HCT116 (cell line): ENCODE data around the gene LYSMD3. TPM values are rescaled to one million over a fixed set of nuclear protein-coding genes. Genes with fewer than 3 reads are reported as not detected.

Source experiments
- ATAC-seq: fragments of 200-7000 bp; cut with Tn5 transposase; 2 replicates; pipeline ENCODE4 v1.9.1; 2020; ENCODE audit warnings: mild to moderate bottlenecking, moderate library complexity
- BruUV-seq: library from RNA; stranded (reverse); fragments of 400-500 nt; replicated peaks from 2 replicates; lab custom pipeline; 2021; lab: Mats Ljungman, UMichigan
- CTCF ChIA-PET: fragments of 300-600 bp; sonication (Branson Sonifier 250); formaldehyde crosslinking; loops from one replicate; lab custom pipeline; 2021; ENCODE audit warnings: antibody characterized with exemption; lab: Charles Lee
- POLR2A ChIA-PET: fragments of 300-600, 350-600 bp; sonication (Branson Sonifier 250); formaldehyde crosslinking; loops from one replicate; lab custom pipeline; 2021; ENCODE audit warnings: antibody characterized with exemption; lab: Charles Lee
- RAD21 ChIA-PET, 2 experiments: fragments of 300-600 bp; sonication (Branson Sonifier 250); formaldehyde crosslinking; loops; one replicate each; lab custom pipeline; 2023; ENCODE audit warnings: low total read pairs in 2 of 2; ENCODE audit not compliant: uncharacterized antibody in 2 of 2, unreplicated experiment in 2 of 2, low non-redundant PET in 1 of 2; lab: Charles Lee
- DNase-seq: peaks from one replicate; pipeline ENCODE4 v3.0.0-alpha.2; 2010; ENCODE audit warnings: low read depth, low spot score
- H2AFZ ChIP-seq: fragments of 200-600 bp; shearing (Covaris generic), sonication (generic); 2 replicates; pipeline ENCODE4 v1.6.1; 2017; ENCODE audit warnings: low read depth, mixed run types, mixed read lengths, antibody characterized with exemption, low read length; ENCODE audit not compliant: poor library complexity, severe bottlenecking
- H3K27ac ChIP-seq: 2 replicates; pipeline ENCODE4 v1.5.1; 2012; ENCODE audit warnings: low read depth, low read length
- H3K27me3 ChIP-seq: fragments of 200-600 bp; sonication (generic); 2 replicates; pipeline ENCODE4 v1.6.1; 2016; ENCODE audit warnings: mixed run types, low read length, mixed read lengths; ENCODE audit not compliant: insufficient read depth
- H3K36me3 ChIP-seq, 2 experiments: fragments of 200-500 bp in 1 of 2; fragments of 200-600 bp in 1 of 2; sonication (Bioruptor generic) in 1 of 2; sonication (generic) in 1 of 2; 2 replicates each; pipeline versions ENCODE4 v1.5.1 to v1.6.1; 2014 to 2016; ENCODE audit warnings: low read length in 2 of 2, inconsistent platforms in 1 of 2, mixed read lengths in 1 of 2, mixed run types in 1 of 2; ENCODE audit not compliant: insufficient read depth in 2 of 2, control insufficient read depth in 1 of 2
- H3K4me1 ChIP-seq, 2 experiments: fragments of 200-600 bp in 1 of 2; sonication (generic) in 1 of 2; 2 replicates each; pipeline versions ENCODE4 v1.5.1 to v1.6.1; 2012 to 2017; ENCODE audit warnings: low read length in 2 of 2, inconsistent platforms in 1 of 2, mild to moderate bottlenecking in 1 of 2, mixed read lengths in 1 of 2, mixed run types in 1 of 2, moderate library complexity in 1 of 2; ENCODE audit not compliant: insufficient read depth in 2 of 2, control insufficient read depth in 1 of 2
- H3K4me2 ChIP-seq: fragments of 200-600 bp; sonication (generic); 2 replicates; pipeline ENCODE4 v1.6.1; 2017; ENCODE audit warnings: mixed run types, low read length, mixed read lengths
- H3K4me3 ChIP-seq, 2 experiments: fragments of 200-600 bp in 1 of 2; sonication (generic) in 1 of 2; replicated peaks in 1 of 2; 2 replicates each; pipeline ENCODE4 v1.5.1; 2011 to 2016; ENCODE audit warnings: low read length in 2 of 2, control low read depth in 1 of 2, low read depth in 1 of 2, mild to moderate bottlenecking in 1 of 2, mixed read lengths in 1 of 2, mixed run types in 1 of 2
- H3K79me2 ChIP-seq: fragments of 200-600 bp; sonication (generic); 2 replicates; pipeline ENCODE4 v1.6.1; 2017; ENCODE audit warnings: mild to moderate bottlenecking, mixed run types, low read length, moderate library complexity, mixed read lengths; ENCODE audit not compliant: insufficient read depth
- H3K9ac ChIP-seq: fragments of 200-600 bp; sonication (generic); 2 replicates; pipeline ENCODE4 v1.6.1; 2016; ENCODE audit warnings: low read length, mixed read lengths
- H3K9me2 ChIP-seq: fragments of 200-600 bp; sonication (generic), shearing (Covaris generic); 2 replicates; pipeline ENCODE4 v1.6.1; 2017; ENCODE audit warnings: mixed run types, mild to moderate bottlenecking, moderate library complexity; ENCODE audit not compliant: insufficient read depth
- H3K9me3 ChIP-seq, 2 experiments: fragments of 200-500 bp in 1 of 2; fragments of 200-600 bp in 1 of 2; sonication (Bioruptor generic) in 1 of 2; sonication (generic) in 1 of 2; 2 replicates each; pipeline ENCODE4 v1.6.1; 2014 to 2017; ENCODE audit warnings: low read length in 2 of 2, mixed read lengths in 2 of 2, inconsistent platforms in 1 of 2, low read depth in 1 of 2, mild to moderate bottlenecking in 1 of 2, mixed run types in 1 of 2, moderate library complexity in 1 of 2; ENCODE audit not compliant: control insufficient read depth in 1 of 2, insufficient read depth in 1 of 2
- H4K20me1 ChIP-seq: fragments of 200-600 bp; sonication (generic), shearing (Covaris generic); 2 replicates; pipeline ENCODE4 v1.6.1; 2017; ENCODE audit warnings: mixed run types, mild to moderate bottlenecking, moderate library complexity; ENCODE audit not compliant: insufficient read depth
- CEBPB ChIP-seq: IDR thresholded peaks from 2 replicates; pipeline ENCODE4 v1.6.1; 2012; ENCODE audit warnings: low read depth
- EGR1 ChIP-seq: IDR thresholded peaks from 2 replicates; pipeline ENCODE4 v1.6.1; 2012; ENCODE audit warnings: low read depth
- EZH2 ChIP-seq: fragments of 200-600 bp; sonication (generic); IDR thresholded peaks from 2 replicates; pipeline ENCODE4 v1.6.1; 2017; ENCODE audit warnings: antibody characterized with exemption, mixed run types
- EZH2phosphoT487 ChIP-seq: fragments of 200-600 bp; IDR thresholded peaks from 2 replicates; pipeline ENCODE4 v1.6.1; 2018; ENCODE audit warnings: antibody characterized with exemption, borderline replicate concordance
- FOSL1 ChIP-seq: IDR thresholded peaks from 2 replicates; pipeline ENCODE4 v1.6.1; 2012; ENCODE audit warnings: low read depth
- JUND ChIP-seq: IDR thresholded peaks from 2 replicates; pipeline ENCODE4 v1.6.1; 2012
- POLR2A ChIP-seq: IDR thresholded peaks from 2 replicates; pipeline ENCODE4 v1.7.0; 2011; ENCODE audit warnings: borderline replicate concordance; ENCODE audit not compliant: insufficient read depth, insufficient read length; ENCODE audit errors: extremely low read depth
- POLR2AphosphoS5 ChIP-seq: IDR thresholded peaks from 2 replicates; pipeline ENCODE4 v1.6.1; 2011; ENCODE audit warnings: mild to moderate bottlenecking, low read depth, low read length, moderate library complexity
- RAD21 ChIP-seq: IDR thresholded peaks from 2 replicates; pipeline ENCODE4 v1.6.1; 2012; ENCODE audit warnings: low read depth, mild to moderate bottlenecking
- SP1 ChIP-seq: IDR thresholded peaks from 2 replicates; pipeline ENCODE4 v1.6.1; 2012; ENCODE audit warnings: low read depth
- TCF7L2 ChIP-seq: IDR thresholded peaks from 2 replicates; pipeline ENCODE4 v1.7.0; 2011; ENCODE audit warnings: borderline replicate concordance, inconsistent platforms; ENCODE audit not compliant: insufficient read depth, insufficient read length; ENCODE audit errors: extremely low read depth
- YY1 ChIP-seq: IDR thresholded peaks from 2 replicates; pipeline ENCODE4 v1.6.1; 2011; ENCODE audit warnings: low read length, low read depth, moderate library complexity, mild to moderate bottlenecking; ENCODE audit not compliant: insufficient replicate concordance; ENCODE audit errors: extremely low read depth
- intact Hi-C: fragments of 100-400 bp; cut with micrococcal nuclease; formaldehyde crosslinking; loops from 2 replicates; pipeline ENCODE4 v1.10.0; 2022
- total RNA-seq: library from RNA; stranded (reverse); gene quantifications from one replicate; pipeline ENCODE4 v1.2.1, GENCODE V29; 2021; ENCODE audit not compliant: unreplicated experiment
- TF ChIP-seq, protein P1 (sequence below): IDR thresholded peaks from 2 replicates; pipeline ENCODE4 v1.6.1; 2011; ENCODE audit warnings: mild to moderate bottlenecking, low read length, moderate library complexity; ENCODE audit not compliant: insufficient replicate concordance; ENCODE audit errors: extremely low read depth
- TF ChIP-seq, protein P2 (sequence below): IDR thresholded peaks from 2 replicates; pipeline ENCODE4 v1.6.1; 2012

LYSMD3 gene
- total RNA-seq, 1 experiment from 2014 or later: 18.0 TPM

DNA sequence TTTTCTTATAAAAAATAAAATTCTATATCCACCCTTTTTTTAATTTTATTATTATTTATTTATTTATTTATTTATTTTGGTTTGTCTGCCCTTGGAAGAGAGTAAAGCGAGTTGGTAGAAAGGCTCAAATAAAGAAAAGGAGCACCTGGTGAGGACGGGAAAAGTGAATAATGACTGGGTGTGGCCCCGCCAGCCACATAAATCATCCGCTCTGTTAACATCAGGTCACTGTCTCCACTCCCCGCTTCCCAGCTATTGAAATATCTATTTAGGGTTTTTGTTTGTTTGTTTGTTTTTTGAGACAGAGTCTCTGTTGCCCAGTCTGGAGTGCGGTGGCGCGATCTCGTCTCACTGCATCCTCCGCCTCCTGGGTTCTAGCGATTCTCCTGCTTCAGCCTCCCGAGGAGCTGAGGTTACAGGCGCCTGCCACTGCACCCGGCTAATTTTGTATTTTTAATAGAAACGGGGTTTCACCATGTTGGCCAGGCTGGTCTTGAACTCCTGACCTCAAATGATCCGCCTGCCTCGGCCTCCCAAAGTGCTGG, 53.9 kb downstream of the LYSMD3 start:
- H3K4me2 ChIP-seq: peak overlapping the region; percentile 84
- H4K20me1 ChIP-seq: no peaks in the 10 kb centered on the region
- H3K36me3 ChIP-seq: 0 out of 4 replicates have a peak, but pooled peaks cover 0 to 2% of the 10 kb centered on the region in 2 experiments
- no peak for ATAC-seq
- CTCF ChIA-PET: interaction anchor here (1.6 kb wide), 1 partner anchor 129 kb away, joined by 4 read pairs; no protein-coding TSS in a partner anchor
- no peak overlapping the region; the same call in 1 of the 2 replicates for H3K27ac ChIP-seq
- intact Hi-C loops: no loop called here
- TF ChIP-seq POLR2A: no peak
- no peak for TF ChIP-seq EZH2
- TF ChIP-seq FOSL1: no peak
- TF ChIP-seq RAD21: no peak
- TF ChIP-seq EZH2phosphoT487: no peak
- no peak for TF ChIP-seq JUND
- TF ChIP-seq, protein P1, sequence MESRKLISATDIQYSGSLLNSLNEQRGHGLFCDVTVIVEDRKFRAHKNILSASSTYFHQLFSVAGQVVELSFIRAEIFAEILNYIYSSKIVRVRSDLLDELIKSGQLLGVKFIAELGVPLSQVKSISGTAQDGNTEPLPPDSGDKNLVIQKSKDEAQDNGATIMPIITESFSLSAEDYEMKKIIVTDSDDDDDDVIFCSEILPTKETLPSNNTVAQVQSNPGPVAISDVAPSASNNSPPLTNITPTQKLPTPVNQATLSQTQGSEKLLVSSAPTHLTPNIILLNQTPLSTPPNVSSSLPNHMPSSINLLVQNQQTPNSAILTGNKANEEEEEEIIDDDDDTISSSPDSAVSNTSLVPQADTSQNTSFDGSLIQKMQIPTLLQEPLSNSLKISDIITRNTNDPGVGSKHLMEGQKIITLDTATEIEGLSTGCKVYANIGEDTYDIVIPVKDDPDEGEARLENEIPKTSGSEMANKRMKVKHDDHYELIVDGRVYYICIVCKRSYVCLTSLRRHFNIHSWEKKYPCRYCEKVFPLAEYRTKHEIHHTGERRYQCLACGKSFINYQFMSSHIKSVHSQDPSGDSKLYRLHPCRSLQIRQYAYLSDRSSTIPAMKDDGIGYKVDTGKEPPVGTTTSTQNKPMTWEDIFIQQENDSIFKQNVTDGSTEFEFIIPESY: no peak
- TF ChIP-seq, protein P2, sequence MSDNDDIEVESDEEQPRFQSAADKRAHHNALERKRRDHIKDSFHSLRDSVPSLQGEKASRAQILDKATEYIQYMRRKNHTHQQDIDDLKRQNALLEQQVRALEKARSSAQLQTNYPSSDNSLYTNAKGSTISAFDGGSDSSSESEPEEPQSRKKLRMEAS: no peak
- no peak for TF ChIP-seq EGR1
- no peak for TF ChIP-seq CEBPB
- TF ChIP-seq YY1: no peak
- TF ChIP-seq SP1: no peak
- no peak for TF ChIP-seq TCF7L2
- TF ChIP-seq POLR2AphosphoS5: no peak
- TF ChIP-seq, all 23 proteins: peak for 0
- Histone ChIP-seq H3K4me1 (peaks cover 6 to 31% of the 10 kb centered on the region in 2 experiments; a peak in 3 of 4 replicates), H3K9me3 (no peaks in the 10 kb centered on the region), H3K79me2 (peaks cover 77% of the 10 kb centered on the region), H3K9me2 (no peaks in the 10 kb centered on the region), H3K9ac (peak overlapping the region; percentile 82), H2AFZ (peak overlapping the region; percentile 91), H3K27me3 (no peaks in the 10 kb centered on the region), H3K4me3 (peak overlapping the region; percentile 85)
- no TSS peak for BruUV-seq
- RAD21 ChIA-PET: no interaction called here
- POLR2A ChIA-PET: interaction anchor here (1.3 to 1.4 kb wide), 3 partner anchors 9 to 66 kb away, joined by 4 to 7 read pairs (median 6); partner anchors contain the start of gene CETN3
- no peak for DNase-seq
